ENCODE results near the gene RDH14.

RDH14 gene

DNA sequence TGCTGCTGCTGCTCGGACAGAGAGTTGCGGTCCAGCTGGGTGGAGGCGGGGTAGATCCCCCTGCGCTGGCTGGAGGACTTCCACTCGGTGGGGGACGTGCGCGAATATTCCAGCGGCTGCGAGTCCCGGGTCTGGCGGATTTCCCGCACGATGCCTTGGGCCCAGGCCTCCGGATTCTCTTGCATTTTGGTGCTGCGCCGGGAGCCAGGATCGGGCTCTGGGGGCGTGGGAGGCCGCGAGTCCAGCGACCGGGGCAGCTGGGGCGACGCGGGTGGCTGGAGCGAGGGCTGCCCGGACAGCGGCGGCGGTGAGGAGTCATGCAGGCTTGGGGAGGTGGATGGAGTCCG is 24.1 kb upstream of the RDH14 start:
- no peak for DNase-seq (ENCODE audit: low read depth in 1 of 2, low spot score in 1 of 2)
- TF ChIP-seq, protein P1, sequence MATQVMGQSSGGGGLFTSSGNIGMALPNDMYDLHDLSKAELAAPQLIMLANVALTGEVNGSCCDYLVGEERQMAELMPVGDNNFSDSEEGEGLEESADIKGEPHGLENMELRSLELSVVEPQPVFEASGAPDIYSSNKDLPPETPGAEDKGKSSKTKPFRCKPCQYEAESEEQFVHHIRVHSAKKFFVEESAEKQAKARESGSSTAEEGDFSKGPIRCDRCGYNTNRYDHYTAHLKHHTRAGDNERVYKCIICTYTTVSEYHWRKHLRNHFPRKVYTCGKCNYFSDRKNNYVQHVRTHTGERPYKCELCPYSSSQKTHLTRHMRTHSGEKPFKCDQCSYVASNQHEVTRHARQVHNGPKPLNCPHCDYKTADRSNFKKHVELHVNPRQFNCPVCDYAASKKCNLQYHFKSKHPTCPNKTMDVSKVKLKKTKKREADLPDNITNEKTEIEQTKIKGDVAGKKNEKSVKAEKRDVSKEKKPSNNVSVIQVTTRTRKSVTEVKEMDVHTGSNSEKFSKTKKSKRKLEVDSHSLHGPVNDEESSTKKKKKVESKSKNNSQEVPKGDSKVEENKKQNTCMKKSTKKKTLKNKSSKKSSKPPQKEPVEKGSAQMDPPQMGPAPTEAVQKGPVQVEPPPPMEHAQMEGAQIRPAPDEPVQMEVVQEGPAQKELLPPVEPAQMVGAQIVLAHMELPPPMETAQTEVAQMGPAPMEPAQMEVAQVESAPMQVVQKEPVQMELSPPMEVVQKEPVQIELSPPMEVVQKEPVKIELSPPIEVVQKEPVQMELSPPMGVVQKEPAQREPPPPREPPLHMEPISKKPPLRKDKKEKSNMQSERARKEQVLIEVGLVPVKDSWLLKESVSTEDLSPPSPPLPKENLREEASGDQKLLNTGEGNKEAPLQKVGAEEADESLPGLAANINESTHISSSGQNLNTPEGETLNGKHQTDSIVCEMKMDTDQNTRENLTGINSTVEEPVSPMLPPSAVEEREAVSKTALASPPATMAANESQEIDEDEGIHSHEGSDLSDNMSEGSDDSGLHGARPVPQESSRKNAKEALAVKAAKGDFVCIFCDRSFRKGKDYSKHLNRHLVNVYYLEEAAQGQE (IDR thresholded peaks at IDR 0.05; ENCODE audit: insufficient replicate concordance, low read depth): no peak
- no peak for TF ChIP-seq GABPA (IDR thresholded peaks at IDR 0.05; ENCODE audit: low read depth)
- no peak for TF ChIP-seq SPI1 (IDR thresholded peaks at IDR 0.05; ENCODE audit: borderline replicate concordance, low read depth)
- TF ChIP-seq, protein P2, sequence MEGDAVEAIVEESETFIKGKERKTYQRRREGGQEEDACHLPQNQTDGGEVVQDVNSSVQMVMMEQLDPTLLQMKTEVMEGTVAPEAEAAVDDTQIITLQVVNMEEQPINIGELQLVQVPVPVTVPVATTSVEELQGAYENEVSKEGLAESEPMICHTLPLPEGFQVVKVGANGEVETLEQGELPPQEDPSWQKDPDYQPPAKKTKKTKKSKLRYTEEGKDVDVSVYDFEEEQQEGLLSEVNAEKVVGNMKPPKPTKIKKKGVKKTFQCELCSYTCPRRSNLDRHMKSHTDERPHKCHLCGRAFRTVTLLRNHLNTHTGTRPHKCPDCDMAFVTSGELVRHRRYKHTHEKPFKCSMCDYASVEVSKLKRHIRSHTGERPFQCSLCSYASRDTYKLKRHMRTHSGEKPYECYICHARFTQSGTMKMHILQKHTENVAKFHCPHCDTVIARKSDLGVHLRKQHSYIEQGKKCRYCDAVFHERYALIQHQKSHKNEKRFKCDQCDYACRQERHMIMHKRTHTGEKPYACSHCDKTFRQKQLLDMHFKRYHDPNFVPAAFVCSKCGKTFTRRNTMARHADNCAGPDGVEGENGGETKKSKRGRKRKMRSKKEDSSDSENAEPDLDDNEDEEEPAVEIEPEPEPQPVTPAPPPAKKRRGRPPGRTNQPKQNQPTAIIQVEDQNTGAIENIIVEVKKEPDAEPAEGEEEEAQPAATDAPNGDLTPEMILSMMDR (IDR thresholded peaks at IDR 0.05; ENCODE audit: insufficient read depth, low read length): no peak
- no peak for TF ChIP-seq POLR2AphosphoS5 (IDR thresholded peaks at IDR 0.05; ENCODE audit: low read depth)
- no peak overlapping the region for H3K4me3 ChIP-seq (replicated peaks; ENCODE audit: insufficient read depth, low read length)
- H3K27me3 ChIP-seq (ENCODE audit: insufficient read depth, poor library complexity, severe bottlenecking): no peaks in the 10 kb centered on the region
- H3K27ac ChIP-seq (replicated peaks): no peak overlapping the region

DNA sequence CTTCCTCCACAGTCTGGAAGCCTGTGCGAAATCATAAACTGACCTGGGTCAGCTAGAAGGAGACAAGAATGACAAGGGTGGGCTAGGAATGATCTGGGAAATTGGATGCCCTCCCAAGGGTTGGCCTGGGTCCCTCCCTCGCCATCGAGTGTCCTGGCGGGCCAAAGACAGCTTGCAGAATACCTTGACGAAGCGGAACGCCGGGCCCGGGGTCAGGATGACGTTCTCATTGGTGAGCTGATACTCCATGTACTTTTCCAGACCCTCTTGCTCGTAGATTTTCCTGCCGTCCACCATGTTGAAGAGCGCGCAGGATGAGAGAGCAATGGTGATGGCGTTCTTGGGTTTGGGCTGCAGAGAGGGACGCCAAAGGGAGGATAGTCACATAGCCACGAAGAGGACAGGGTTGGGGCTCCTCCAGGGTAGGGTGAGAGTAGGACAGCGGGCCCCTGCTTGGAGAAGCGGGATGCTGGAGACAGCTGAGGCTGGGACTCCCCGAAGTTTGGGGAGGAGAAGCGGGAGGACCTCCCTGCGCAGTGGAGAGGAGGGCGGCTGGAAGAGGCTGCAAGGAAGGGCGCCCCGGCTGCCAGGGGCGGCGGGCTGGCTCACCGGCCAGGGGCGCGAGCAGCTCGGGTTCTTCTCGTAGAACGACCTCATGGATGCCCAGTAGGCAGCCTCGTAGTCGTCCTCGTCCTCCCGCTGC is 23.6 kb upstream of the RDH14 start:
- Histone ChIP-seq H3K27me3 (ENCODE audit: insufficient read depth, poor library complexity, severe bottlenecking) (no peaks in the 10 kb centered on the region), H3K4me3 (replicated peaks; ENCODE audit: insufficient read depth, low read length) (no peak overlapping the region), H3K27ac (replicated peaks) (no peak overlapping the region)
- TF ChIP-seq POLR2AphosphoS5 (IDR thresholded peaks at IDR 0.05; ENCODE audit: low read depth) (no peak), GABPA (IDR thresholded peaks at IDR 0.05; ENCODE audit: low read depth) (no peak), SPI1 (IDR thresholded peaks at IDR 0.05; ENCODE audit: borderline replicate concordance, low read depth) (no peak)
- TF ChIP-seq, protein P1 (IDR thresholded peaks at IDR 0.05; ENCODE audit: insufficient replicate concordance, low read depth): no peak
- TF ChIP-seq, protein P2 (IDR thresholded peaks at IDR 0.05; ENCODE audit: insufficient read depth, low read length): no peak
- no peak for DNase-seq (ENCODE audit: low read depth in 1 of 2, low spot score in 1 of 2)

DNA sequence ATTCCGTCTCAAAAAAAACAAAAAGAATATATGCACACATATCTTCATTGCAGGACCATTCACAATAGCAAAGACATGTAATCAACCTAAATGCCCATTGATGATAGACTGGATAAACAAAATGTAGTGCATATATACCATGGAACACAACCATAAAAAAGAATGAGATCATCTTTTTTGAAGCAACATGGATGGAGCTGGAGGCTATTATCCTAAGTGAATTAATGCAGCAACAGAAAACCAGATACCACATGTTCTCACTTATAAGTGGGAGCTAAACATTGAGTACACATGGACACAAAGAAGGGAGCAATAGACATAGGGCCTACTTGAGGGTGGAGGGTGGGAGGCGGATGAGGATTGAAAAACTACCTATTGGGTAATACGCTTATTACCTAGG is 20.2 kb upstream of the RDH14 start:
- DNase-seq (ENCODE audit: low read depth in 1 of 2, low spot score in 1 of 2): no peak
- H3K27me3 ChIP-seq (ENCODE audit: insufficient read depth, poor library complexity, severe bottlenecking): no peaks in the 10 kb centered on the region
- H3K27ac ChIP-seq (replicated peaks): no peak overlapping the region
- H3K4me3 ChIP-seq (replicated peaks; ENCODE audit: insufficient read depth, low read length): no peak overlapping the region
- TF ChIP-seq, protein P1 (IDR thresholded peaks at IDR 0.05; ENCODE audit: insufficient replicate concordance, low read depth): no peak
- TF ChIP-seq SPI1 (IDR thresholded peaks at IDR 0.05; ENCODE audit: borderline replicate concordance, low read depth) (no peak), GABPA (IDR thresholded peaks at IDR 0.05; ENCODE audit: low read depth) (no peak), POLR2AphosphoS5 (IDR thresholded peaks at IDR 0.05; ENCODE audit: low read depth) (no peak)
- TF ChIP-seq, protein P2 (IDR thresholded peaks at IDR 0.05; ENCODE audit: insufficient read depth, low read length): no peak
